Measurements from ENCODE around the gene NARF. TPM values are rescaled to one million over a fixed set of nuclear protein-coding genes. Genes with fewer than 3 reads are reported as not detected.
A peak's percentile ranks its signal among the peaks of the same experiment; 100 is the strongest.

The NARF gene
- total RNA-seq, 1 experiment from 2014 or later = 59.5 TPM

DNA sequence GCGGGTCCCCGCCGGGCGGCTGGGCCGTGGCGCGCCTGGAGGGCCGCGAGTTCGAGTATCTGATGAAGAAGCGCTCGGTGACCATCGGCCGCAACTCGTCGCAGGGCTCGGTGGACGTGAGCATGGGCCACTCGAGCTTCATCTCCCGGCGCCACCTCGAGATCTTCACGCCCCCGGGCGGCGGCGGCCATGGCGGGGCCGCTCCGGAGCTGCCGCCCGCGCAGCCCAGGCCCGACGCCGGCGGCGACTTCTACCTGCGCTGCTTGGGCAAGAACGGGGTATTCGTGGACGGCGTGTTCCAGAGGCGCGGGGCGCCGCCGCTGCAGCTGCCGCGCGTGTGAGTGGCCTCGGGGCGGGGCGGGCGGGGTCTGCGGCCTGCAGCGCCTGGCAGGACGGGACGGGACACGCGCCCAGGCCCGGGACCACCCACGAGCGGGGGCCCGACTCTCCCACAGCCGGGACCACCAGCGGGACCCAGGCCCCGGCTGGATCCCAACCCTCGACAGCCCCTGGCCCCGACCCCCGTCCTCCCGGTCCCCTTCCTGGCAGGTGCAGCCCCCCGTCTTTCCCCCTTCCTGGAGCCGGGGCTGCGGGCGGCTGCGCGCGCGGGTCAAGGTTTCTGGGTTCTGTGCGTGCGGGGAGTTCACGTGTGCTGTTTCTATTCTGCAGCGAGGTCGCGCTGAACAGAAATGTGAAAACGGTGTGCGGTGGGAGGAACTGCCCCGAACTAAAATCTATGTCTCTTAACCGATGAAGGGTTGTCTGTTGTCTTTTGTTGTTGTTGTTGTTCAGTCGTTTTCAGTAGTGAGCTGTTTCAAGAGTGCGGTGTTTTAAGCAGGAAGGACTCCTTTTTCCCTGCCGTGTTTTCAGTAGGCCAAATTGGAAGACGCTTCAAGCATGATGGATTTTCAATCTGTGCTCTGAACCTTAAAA, 61.7 kb downstream of the NARF start:
- CTCF ChIA-PET = no interaction called here
- Histone ChIP-seq H3K4me1 (ENCODE audit: insufficient read depth, low read length) (peaks cover 16% of the 10 kb centered on the region), H3K4me2 (ENCODE audit: low read length) (peak overlapping the region; percentile 86), H3K9me2 (replicated peaks; ENCODE audit: low read length) (no peaks in the 10 kb centered on the region), H4K20me1 (ENCODE audit: low read length) (peaks cover 36% of the 10 kb centered on the region), H3K27me3 (ENCODE audit: low read length) (no peaks in the 10 kb centered on the region), H2AFZ (ENCODE audit: low read length) (no peak overlapping the region), H3K9ac (ENCODE audit: low read length) (peak overlapping the region; percentile 67), H3F3A (ENCODE audit: low read length, unreplicated experiment) (no peaks in the 10 kb centered on the region), H3K9me3 (ENCODE audit: low read length) (no peaks in the 10 kb centered on the region), H3K27ac (ENCODE audit: low read length) (0 out of 2 replicates have a peak overlapping the region, but pooled peaks have one; percentile 0), H3K36me3 (ENCODE audit: low read depth, low read length) (no peaks in the 10 kb centered on the region), H3K4me3 (ENCODE audit: low read length) (peak overlapping the region; percentile 78), H3K79me2 (ENCODE audit: low read length) (peaks cover 54% of the 10 kb centered on the region)
- POLR2A ChIA-PET (ENCODE audit: unreplicated experiment) = interaction anchor here (0.6 kb wide), 1 partner anchor 103 kb away, joined by 3 read pairs; no protein-coding TSS in a partner anchor
- TF ChIP-seq CTCF (conservative IDR thresholded peaks at IDR 0.05; ENCODE audit: low read depth, low read length) = no peak
- TF ChIP-seq EZH2phosphoT487 (IDR thresholded peaks at IDR 0.05; ENCODE audit: borderline replicate concordance, low read length) = no peak
- no peak for TF ChIP-seq EZH2 (IDR thresholded peaks at IDR 0.05; ENCODE audit: low read length, unreplicated experiment)
- DNase-seq = peak; percentile 10
- intact Hi-C loops (cut with micrococcal nuclease) = loop anchor here (10.0 kb wide), 1 partner anchor 165 kb away; the partner anchor contains the start of gene TEX19
- ATAC-seq = no peak; the same call in 1 of the 2 replicates
- no TSS peak for BruUV-seq (replicated peaks)

- DNase-seq (no peak), ATAC-seq (no peak)
- no TSS peak for BruUV-seq (replicated peaks)
- TF ChIP-seq EZH2phosphoT487 (IDR thresholded peaks at IDR 0.05; ENCODE audit: borderline replicate concordance, low read length) = no peak
- no peak for TF ChIP-seq EZH2 (IDR thresholded peaks at IDR 0.05; ENCODE audit: low read length, unreplicated experiment)
- TF ChIP-seq CTCF (conservative IDR thresholded peaks at IDR 0.05; ENCODE audit: low read depth, low read length) = no peak
- peak overlapping the region; percentile 23; the same call in 1 of the 2 replicates for H3K4me2 ChIP-seq (ENCODE audit: low read length)
- peaks cover under 1% of the 10 kb centered on the region for H3F3A ChIP-seq (ENCODE audit: low read length, unreplicated experiment)
- no peak overlapping the region for H2AFZ ChIP-seq (ENCODE audit: low read length)
- no peaks in the 10 kb centered on the region for H3K27me3 ChIP-seq (ENCODE audit: low read length)
- POLR2A ChIA-PET (ENCODE audit: unreplicated experiment) = no interaction called here
- H3K4me3 ChIP-seq (ENCODE audit: low read length) = no peak overlapping the region
- intact Hi-C loops (cut with micrococcal nuclease) = loop anchor here (10.0 kb wide), 1 partner anchor 170 kb away; the partner anchor contains the start of gene TEX19
- H3K9me3 ChIP-seq (ENCODE audit: low read length) = no peaks in the 10 kb centered on the region
- no peak overlapping the region for H3K27ac ChIP-seq (ENCODE audit: low read length)
- no peaks in the 10 kb centered on the region for H3K9me2 ChIP-seq (replicated peaks; ENCODE audit: low read length)
- peaks cover 97% of the 10 kb centered on the region for H3K79me2 ChIP-seq (ENCODE audit: low read length)
- H3K9ac ChIP-seq (ENCODE audit: low read length) = no peak overlapping the region
- H4K20me1 ChIP-seq (ENCODE audit: low read length) = peaks cover 65% of the 10 kb centered on the region
- H3K4me1 ChIP-seq (ENCODE audit: insufficient read depth, low read length) = peaks cover 34% of the 10 kb centered on the region
- H3K36me3 ChIP-seq (ENCODE audit: low read depth, low read length) = no peaks in the 10 kb centered on the region
- CTCF ChIA-PET = no interaction called here
Measured at GRCh38 chr17:82524540-82524939, 66.0 kb downstream of the NARF start.
